Fibroblast of skin of right biceps (primary cell): ENCODE results near the gene VWA3B.
"Not testable (repeated sequence)": the region's sequence is repeated elsewhere in the genome, so short reads cannot be mapped to it uniquely, and the experiment has no call there.

Experiments
- DNase-seq: peaks from one replicate; pipeline ENCODE4 v3.0.0-alpha.2; 2013

The VWA3B gene

DNA sequence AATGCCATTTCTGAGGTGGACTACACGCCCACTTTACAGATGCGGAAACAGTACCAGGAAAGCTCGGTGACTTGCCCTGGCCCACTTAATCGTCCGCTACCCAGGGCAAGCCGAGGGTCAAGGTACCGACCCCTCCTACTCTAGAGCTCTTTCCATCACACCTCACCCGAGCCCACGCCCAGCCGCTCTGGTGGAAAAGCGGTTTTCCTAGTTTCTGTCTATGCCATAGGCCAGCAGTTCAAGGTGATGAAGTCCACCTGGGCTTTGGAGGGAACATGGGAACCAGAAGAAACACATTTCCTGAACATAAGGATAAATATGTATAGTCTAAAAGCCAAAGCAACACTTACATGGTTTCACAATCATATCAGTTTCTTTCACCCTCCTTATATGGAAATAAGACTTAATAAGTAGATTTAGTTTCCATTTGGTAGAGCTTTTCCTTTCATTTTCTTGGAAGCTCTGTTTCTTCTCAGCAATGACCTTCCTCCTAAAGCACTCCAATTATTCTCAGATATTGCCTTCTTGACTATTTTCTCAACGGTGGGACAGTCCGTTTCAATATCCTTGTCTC, 567 bp downstream of the VWA3B start:
- no peak for DNase-seq

DNA sequence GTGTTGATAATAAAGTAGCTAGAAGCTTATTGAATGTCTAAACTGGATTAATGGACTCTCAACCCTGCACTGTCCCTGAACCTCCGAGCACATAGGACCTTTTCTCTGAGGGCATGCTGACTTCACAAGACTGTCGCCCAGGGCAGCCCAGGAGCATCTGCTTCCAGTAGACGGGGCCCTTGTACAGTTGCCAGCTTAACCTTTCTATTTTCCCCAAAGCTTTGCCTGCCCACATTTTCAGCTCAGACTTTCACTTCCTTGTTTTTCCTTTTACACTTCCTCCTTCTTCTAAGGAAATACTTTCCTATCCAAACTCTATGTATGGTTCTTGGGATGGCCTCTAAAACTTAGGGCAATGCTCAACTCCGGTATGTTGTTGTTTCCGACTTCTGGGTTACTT, 1.3 kb downstream of the VWA3B start:
- DNase-seq: no peak

DNA sequence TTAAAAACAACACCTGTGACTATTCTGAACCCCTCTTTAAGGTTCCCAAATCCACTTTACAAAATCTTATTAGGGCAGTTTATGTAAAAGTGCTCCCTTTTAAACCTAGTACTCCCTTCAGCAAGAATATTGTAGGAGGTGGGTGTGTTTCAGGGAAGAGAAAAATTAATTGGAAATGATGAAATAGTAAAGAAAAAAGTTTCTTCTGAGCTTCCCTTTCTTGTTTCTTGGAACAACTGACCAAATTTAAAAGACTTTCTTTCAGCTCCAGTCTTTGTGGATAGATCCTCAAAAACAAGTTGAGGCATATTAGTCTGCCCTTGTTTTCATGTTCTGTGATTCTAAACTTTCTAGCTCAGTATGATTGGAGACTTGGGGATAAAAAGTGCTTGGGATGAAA, 3.0 kb downstream of the VWA3B start:
- DNase-seq: no peak

DNA sequence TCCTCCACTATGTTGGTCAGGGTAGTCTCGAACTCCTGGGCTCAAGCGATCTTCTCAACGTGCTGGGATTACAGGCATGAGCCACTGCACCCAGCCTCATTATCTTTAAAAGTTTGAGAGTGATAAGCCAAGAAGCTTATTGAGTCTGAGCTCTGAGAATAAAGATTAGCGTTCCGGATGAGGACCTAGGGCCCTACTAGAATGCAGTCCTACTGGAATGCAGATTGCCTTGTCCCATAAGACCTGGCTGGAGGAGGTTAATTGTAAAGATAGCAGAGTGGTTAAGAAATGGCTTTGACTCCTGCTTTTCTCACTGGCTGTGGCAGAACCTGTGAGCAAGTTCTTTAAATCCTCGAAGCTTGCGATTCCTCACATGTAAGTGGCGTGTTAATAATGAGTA, 4.0 kb downstream of the VWA3B start:
- DNase-seq: no peak

DNA sequence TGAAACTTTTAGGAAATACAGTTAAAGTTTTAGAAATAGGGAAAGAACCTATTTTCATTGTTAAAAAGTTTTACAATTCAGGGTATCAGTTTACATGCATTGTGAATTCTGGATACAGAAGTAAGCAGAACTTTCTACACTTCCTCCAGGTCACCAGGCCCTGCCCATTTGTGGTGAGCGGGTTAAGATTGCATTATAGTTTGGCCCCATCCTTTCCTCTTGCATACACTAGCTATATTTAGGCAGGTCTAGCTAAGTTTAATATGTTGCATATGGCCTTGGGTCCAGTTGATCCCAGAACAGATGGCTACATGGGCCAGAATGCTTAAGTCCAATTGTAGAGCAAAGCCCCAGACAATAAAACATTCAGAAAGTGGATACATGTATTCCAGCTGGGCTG, 4.8 kb downstream of the VWA3B start:
- DNase-seq: no peak

DNA sequence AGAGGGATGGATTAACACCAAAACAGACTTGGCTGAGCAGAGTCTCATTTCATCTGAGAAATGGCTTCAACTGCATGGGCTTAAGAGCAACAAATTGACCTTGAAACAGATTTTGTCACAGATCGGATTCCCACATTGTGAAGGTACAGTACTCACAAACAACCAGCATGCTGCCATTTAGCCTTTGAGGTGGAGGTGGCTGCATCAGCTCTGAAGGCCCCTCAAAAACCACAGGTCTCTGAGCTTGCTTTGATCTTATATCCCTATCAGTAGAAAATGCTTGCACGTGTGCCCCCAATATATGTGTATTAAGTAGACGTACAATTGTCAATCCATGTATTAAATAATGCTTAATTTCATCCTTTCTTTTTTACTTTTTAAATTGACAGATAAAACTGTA, 6.2 kb downstream of the VWA3B start:
- no peak for DNase-seq

DNA sequence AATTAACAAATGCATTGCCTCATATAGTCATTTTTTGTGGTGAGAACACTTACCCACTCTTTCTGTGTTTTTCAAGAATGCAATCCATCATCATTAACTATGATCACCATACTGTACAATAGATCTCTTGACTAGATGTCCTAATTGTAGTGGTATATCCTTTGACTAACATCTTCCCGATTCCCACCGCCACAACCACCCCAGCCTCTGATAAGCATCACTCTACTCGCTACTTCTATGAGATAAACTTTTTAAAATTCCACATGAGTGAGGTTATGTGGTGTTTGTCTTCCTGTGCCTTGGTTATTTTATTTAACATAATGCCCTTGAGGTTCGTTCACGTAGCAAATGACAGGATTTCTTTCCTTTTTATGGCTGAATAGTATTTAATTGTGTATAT, 6.6 kb downstream of the VWA3B start:
- DNase-seq: no peak

DNA sequence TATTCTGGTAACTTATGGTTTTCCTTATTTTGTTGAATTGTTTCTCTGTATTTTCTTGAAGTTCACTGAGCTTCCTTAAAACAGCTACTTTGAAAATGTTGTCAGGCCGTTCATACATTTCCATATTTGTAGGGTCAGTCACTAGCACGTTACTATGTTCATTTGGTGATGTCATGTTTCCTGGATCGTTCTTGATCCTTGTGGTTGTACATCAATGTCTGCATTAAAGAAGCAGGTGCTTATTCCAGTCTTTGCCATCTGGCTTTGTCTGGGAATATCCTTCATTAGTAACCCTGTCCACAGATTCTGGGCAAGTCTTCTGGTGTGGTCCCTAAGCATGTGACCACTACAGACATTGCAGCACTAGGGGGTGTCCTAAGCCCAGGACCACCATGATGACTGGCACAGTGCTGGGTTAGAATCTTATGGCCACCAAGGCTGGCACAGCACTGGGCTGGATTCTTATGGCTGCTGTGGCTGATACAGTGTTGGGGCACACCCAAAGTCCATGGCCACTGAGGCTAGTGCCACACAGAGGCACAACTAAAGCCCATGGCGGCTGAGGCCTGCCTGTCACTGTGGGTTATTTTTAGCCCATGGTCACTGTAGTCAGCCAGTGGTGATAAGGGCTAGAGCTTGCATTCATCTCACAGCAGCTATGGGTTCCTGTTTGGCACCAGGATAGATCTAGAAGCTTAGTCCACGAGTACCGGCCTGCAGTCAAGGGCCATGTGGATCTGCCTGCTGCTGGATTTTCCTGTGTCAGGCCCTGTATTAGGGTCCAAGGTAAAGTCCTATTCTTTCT, 13.2 kb downstream of the VWA3B start:
- no peak for DNase-seq

DNA sequence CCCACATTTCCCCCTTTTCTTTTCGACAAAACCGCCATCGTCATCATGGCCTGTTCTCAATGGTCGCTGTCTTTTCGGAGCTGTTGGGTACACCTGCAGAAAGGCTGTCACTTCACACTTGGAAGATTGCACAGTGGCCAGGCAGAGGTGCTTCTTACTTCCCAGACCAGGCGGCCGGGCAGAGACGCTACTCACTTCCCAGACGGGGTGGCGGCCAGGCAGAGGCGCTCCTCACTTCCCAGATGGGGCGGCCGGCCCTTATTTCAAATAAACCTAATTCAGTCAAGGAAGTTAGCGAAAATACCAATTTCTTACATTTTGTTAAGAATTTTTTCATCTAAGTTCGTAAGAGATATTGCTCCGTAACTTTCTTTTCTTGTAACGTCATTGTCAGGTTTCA, 15.3 kb downstream of the VWA3B start:
- not testable (repeated sequence) for DNase-seq

DNA sequence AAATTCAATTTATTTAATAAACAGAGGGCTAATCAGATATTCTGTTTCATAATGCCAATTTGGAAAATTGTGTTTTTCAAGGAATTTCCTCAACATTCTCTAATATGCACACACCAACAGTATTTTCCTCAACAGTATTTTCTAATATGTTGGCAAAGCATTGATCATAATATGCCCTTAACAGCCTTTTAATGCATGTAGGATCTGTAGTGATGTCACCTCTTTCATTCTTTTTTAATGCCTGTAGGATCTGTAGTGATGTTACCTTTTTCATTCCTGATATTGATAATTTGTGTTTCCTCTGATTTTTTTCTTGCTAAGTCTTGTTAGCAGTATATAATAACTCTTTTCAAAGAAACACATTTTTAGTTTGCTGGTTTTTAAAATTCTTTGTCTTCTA, 15.9 kb downstream of the VWA3B start:
- DNase-seq: no peak

DNA sequence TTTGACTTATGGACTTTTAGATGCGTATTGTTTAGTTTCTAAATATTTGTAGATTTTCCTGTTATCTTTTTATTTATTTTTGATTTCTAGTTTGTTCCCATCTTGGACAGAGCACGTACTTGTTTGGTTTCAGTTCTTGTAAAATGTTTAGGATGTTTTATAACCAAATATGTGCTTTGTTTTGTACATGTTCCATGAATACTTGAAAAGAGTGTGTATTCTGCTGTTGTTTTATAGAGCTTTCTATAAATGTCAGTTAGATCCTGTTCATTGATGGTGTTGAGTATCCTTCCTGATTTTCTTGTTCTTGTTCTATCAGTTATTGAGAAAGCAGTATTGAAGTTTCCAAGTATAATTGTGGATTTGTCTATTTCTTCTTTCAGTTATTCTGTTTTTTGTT, 21.1 kb downstream of the VWA3B start:
- DNase-seq: no peak

DNA sequence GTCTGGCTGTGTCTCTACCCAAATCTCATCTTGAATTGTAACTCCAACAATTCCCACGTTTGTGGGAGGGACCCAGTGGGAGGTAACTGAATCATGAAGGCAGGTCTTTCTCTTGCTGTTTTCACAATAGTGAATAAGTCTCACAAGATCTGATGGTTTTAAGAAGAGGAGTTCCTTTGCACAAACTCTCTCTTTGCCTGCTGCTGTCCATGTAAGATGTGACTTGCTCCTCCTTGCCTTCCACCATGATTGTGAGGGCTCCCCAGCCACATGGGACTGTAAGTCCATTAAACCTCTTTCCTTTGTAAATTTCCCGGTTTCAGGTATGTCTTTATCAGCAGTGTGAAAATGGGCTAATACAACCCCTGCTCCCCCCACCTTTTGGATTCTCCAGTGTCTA, 23.8 kb downstream of the VWA3B start:
- DNase-seq: no peak

DNA sequence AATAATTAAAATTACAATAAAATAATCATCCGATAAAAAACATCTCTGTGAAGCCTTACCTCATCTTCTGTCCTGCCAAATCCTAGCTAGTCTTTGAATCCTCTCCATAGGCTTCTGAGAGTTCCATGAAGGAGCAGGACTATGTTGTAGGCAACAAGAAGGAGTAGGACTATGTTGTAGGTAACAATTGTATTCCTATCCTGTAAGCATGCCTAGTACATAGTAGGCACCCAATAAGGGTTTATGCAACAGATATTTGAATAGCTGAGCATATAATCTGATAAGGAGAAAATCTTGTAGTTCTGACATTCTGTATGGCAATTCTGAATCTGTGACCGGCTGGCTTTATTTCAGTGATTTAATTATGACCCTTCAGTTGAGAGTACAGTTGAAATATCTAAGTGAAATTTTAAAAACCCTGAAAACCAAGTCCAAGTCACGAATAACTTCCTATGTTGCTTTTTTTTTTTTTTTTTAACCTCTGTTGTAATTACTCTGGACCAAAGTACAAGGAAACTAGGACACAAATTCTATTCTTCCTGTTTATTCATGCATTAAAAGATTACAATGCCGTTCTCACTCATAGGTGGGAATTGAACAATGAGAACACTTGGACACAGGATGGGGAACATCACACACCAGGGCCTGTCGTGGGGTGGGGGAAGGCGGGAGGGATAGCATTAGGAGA, 27.8 kb downstream of the VWA3B start:
- DNase-seq: no peak

DNA sequence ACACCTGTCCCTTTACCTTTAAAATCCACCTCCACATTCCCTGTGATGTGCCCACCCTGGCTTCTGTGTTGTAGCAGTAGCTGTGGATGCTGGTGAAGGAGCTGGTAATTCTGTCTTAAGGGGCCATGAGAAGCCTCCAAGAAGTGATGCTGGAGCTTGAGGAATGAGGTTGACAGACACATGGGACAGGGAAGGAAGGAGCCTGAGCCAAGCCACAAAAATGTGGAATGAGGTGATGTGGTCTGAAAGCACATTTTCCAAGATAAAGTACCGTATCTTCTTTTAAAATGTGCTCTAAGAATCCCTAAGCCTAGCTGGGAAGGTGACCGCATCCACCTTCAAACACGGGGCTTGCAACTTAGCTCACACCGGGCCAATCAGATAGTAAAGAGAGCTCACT, 31.2 kb downstream of the VWA3B start:
- peak; percentile 72 for DNase-seq

DNA sequence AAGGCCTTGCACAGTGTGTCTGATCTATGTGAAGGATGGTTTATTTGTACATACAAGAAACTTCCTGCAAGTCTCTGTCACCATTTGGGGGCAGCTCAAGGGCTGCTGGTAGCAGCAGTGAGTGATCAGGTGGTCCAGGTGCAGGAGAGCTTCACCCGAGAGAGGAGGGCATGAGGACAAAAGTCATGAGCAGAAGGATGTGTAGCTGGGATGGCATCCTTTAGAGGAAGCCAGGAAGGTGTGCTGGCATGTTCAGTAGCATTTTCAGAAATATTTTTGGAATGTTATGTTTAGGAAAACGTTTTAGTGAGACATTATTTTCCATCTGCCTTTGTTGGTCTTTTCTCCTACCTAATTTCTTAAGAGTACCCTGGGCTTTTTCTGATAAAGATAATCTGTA, 31.9 kb downstream of the VWA3B start:
- no peak for DNase-seq

DNA sequence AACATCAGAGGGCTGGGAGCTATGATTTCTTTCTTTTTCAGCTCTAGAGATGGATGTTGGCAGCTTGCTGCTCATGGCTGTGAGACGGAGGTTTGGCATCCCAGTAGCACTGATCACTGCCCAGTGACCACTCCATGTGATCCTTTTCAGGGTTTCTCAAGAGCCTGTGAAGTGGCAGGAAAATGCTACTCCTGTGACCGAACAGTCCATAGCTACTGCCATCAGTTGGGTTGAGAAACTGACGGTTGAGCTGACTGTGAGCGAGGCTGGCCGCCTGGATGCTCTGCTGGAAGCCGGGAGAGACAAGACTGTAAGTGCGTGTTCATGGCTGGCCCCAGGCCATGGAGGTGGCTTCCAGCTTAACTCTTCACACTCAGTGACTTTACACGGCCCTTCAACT, 34.2 kb downstream of the VWA3B start:
- DNase-seq: no peak

DNA sequence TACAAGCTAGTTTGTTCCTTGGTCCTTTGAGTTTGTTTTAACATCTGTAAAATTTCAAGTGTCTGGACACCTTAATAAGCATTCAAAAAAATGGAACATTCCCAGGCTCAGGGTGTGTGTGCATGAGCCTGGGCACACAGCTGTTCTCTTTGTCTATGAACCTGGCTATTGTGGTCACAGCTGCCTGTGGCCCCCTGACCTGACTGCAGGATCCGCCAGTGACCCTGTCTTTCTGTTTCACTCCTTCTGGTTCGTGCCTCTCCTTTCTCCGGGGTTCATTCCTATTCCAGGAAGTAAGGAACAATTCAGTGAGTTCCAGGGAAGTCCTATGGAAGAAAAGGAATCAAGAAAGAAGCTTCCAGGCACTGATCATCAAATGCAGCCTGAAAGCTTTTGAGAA, 35.6 kb downstream of the VWA3B start:
- DNase-seq: no peak

DNA sequence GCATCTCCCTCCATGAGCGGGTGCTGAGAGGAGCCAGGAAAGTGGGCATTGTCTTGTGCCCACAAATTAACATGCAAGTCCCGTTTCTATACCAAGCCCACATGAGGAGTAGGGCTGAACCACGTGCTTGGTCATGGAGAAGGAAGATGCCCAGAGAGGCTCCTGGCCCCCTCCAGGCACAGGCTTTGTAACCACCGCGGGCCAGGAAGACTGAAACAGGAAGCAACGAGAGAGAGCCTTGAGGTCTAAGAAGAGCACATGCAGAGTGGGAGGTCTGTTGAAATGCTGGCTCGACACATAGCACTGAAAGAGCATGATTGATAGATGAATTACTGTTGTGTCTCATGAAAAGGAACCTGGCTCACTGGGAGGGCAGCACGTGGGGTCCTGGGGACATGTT, 36.3 kb downstream of the VWA3B start:
- DNase-seq: no peak

DNA sequence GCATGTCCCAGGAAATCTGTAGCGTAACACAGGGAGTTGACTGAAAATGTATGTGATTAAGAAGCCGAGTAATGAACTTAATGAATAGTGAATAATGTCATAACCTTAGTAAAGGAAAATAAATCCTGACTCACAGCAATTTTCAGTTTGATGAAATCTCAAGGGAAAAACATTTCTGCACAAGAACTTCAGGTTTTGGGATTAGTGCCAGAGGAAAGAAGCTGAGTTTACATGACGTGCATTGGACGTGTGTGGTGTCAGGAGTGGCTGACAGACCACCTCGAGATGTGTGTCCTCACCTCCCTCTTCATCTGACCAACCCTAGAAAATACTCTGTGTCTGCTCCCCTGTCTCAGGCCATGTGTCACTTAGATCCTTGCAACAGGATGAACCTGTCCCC, 39.1 kb downstream of the VWA3B start:
- peak; percentile 35 for DNase-seq

DNA sequence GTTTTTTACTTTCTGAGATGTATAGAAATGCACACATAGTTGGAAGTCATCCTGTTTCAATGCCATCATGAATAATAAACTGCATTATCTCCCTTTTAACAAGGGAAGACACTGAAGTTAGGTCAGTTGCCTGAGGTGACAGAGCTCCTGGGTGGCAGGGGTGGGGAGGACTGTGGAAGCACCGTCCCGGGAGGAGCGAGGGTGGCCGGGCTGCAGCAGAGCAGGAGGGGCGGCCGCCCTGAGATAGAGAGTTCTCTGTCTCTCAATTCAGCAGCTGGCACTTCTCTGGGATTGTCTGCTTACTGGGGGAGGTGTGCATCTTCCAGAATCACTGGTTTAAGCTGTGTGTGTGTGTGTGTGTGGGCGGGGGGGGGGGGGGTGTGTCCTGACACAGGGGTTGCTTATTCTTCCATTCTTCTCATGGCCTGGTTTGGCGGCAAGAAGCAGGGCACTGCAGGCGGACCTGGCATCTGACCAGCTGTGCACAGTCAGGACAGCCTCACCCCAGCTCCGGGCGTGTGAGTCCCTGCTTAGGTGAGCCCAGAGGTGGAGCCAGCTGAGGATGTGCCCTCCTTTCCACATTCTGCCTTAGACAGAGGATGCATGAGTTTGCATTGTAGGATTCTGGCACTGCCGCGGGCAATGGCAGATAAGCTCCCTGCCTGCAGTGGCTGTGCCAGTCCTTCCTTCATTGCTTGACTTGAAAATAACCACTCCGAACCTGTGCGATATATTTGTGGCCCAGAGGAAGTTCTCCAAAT, 40.4 kb downstream of the VWA3B start:
- DNase-seq: no peak

DNA sequence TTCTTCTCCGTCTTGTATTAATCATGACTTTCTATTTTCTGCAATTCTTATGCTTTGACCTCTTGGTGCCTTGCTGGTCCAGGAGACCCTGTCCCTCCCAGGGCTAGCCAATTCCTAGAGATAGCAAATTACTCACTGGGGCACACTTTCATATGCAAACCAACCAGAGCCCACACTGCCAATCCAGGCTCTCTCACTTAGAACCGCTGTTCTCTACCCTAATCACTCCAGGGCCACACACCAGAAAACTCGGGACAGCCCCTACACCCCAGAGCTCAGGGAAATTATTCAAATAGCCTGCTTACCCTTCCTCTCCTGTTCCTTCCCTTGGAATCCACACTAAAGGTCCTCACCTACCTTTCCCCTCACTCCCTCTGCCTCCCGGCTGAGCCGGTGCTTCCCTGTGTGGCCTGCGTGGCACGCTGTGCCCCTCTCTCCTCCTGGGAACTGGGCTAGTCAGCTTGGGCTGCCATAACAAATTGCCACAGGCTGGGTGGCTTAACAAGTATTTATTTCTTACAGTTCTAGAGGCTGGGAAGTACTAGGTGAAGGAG, 41.7 kb downstream of the VWA3B start:
- no peak for DNase-seq

DNA sequence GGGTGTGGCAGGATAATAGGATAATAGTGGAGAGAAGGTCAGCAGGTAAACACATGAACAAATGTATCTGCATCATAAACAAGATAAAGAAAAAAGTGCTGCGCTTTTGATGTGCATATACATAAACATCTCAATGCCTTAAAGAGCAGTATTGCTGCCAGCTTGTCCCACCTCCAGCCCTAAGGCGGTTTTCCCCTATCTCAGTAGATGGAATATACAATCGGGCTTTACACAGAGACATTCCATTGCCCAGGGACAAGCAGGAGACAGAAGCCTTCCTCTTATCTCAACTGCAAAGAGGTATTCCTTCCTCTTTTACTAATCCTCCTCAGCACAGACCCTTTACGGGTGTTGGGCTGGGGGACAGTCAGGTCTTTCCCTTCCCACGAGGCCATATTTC, 43.1 kb downstream of the VWA3B start:
- DNase-seq: not testable (repeated sequence)
